Tibial artery (tissue), 4 donors: ENCODE results near the gene POLA1.

Source experiments
- DNase-seq, 2 donors: peaks; one replicate each; pipeline ENCODE4 v3.0.0-alpha.2; 2019
- H3K27ac ChIP-seq, 2 donors: fragments of 200-600 bp; sonication (generic) in 1 of 2; 1 replicate in 1 of 2; 2 replicates in 1 of 2; pipeline ENCODE4 v1.5.1; 2018 to 2019; ENCODE audit warnings: mild to moderate bottlenecking in 1 of 2
- H3K27me3 ChIP-seq, 2 donors: fragments of 200-600 bp; sonication (generic) in 1 of 2; one replicate each; pipeline versions ENCODE4 v1.5.1 to v1.6.0; 2016 to 2019
- H3K36me3 ChIP-seq, 3 donors: fragments of 200-600 bp; sonication (generic) in 2 of 3; one replicate each; pipeline ENCODE4 v1.5.1; 2016 to 2019; ENCODE audit warnings: mild to moderate bottlenecking in 2 of 3
- H3K4me1 ChIP-seq, 4 donors: fragments of 200-600 bp; sonication (generic) in 2 of 4; 1 replicate in 3 of 4; 2 replicates in 1 of 4; pipeline ENCODE4 v1.5.1; 2016 to 2019
- H3K4me3 ChIP-seq, 2 donors: fragments of 200-600 bp; sonication (generic) in 1 of 2; 1 replicate in 1 of 2; 2 replicates in 1 of 2; pipeline ENCODE4 v1.5.1; 2018 to 2019; ENCODE audit warnings: mild to moderate bottlenecking in 2 of 2
- H3K9me3 ChIP-seq, 3 donors: fragments of 200-600 bp; sonication (generic) in 1 of 3; one replicate each; pipeline ENCODE4 v1.5.1; 2016 to 2019
- intact Hi-C: fragments of 100-400 bp; cut with DNase I; formaldehyde crosslinking; loops from one replicate; pipeline ENCODE4 v1.15.0; 2023; ENCODE audit warnings: low total_unique reads
- TF ChIP-seq, protein P1 (sequence below), 2 experiments: fragments of 200-600 bp in 1 of 2; fragments of 450-650 bp in 1 of 2; IDR thresholded peaks; one replicate each; pipeline ENCODE4 v1.5.1; 2017 to 2019; ENCODE audit warnings: antibody characterized with exemption in 2 of 2, mild to moderate bottlenecking in 1 of 2, moderate library complexity in 1 of 2

Gene POLA1

DNA sequence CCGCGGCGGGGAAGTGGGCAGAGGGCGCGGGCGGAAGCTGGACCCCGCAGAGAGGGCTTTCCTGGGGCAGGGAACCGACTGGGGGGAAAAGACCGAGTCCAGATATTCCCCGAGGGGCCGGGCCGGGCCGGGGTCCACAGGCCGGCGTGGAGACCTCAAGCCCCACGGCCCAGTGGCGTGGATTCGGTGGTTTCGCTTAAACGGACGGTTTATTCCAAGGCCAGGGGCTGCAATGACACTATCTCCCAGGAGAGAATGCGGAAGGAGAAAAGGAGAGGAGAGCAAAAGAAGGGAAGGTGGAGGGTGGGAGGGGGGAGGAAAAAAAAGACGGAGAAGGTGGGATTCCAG, 311.3 kb downstream of the POLA1 start:
- H3K4me1 ChIP-seq: peaks cover 0 to 29% (median 19%) of the 10 kb centered on the region in 4 donors
- no peak for DNase-seq
- no peaks in the 10 kb centered on the region for H3K36me3 ChIP-seq
- intact Hi-C loops: no loop called here
- TF ChIP-seq, protein P1, sequence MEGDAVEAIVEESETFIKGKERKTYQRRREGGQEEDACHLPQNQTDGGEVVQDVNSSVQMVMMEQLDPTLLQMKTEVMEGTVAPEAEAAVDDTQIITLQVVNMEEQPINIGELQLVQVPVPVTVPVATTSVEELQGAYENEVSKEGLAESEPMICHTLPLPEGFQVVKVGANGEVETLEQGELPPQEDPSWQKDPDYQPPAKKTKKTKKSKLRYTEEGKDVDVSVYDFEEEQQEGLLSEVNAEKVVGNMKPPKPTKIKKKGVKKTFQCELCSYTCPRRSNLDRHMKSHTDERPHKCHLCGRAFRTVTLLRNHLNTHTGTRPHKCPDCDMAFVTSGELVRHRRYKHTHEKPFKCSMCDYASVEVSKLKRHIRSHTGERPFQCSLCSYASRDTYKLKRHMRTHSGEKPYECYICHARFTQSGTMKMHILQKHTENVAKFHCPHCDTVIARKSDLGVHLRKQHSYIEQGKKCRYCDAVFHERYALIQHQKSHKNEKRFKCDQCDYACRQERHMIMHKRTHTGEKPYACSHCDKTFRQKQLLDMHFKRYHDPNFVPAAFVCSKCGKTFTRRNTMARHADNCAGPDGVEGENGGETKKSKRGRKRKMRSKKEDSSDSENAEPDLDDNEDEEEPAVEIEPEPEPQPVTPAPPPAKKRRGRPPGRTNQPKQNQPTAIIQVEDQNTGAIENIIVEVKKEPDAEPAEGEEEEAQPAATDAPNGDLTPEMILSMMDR (IDR thresholded peaks at IDR 0.05): no peak
- H3K9me3 ChIP-seq: no peaks in the 10 kb centered on the region
- H3K27me3 ChIP-seq: peaks cover 0 to 64% of the 10 kb centered on the region in 2 donors
- no peak overlapping the region for H3K27ac ChIP-seq
- H3K4me3 ChIP-seq: peak overlapping the region; percentile 21 to 39

DNA sequence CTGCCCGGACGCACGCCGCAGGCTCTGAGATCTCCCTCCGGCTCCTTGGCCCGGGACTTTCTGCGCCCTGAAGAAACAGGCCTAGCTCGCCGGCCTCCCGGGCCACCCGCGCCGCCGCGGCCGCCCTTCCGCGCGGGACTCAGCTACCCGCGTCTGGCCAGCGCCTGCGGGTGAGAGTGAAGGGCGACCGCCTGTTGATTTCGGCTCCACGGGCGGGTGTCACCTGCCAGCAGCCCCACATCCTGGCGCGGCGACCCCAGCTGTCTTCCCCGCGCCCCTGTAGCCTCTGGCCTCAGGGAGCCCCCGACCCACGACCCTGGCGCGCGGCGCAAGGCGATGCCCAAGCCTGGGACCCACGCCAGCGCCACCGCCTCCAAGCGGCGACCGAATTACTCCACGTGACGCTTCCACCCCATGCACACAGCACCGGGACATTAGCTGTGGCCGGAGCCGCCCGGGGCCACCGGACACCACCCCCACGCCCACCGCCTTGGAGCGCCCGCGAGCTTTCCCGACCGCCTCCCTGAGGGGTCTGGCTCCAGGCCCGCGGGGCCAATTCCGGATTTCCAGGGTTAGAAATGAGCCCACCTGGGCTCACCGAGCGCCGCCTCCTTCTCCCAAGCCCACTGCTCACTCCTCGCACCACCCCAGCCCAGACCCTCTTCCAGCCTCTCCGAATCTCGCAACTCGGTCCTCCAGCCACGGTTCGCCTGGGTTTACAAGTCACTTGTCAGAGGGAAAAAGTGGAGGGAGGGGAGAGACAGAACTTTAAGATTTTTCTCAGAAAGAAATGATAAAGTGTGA, 311.9 kb downstream of the POLA1 start:
- Histone ChIP-seq H3K36me3 (no peaks in the 10 kb centered on the region), H3K4me3 (peak overlapping the region; percentile 21 to 39), H3K9me3 (no peaks in the 10 kb centered on the region), H3K4me1 (peaks cover 0 to 29% (median 19%) of the 10 kb centered on the region in 4 donors), H3K27ac (no peak overlapping the region), H3K27me3 (peaks cover 0 to 70% of the 10 kb centered on the region in 2 donors)
- intact Hi-C loops: no loop called here
- DNase-seq: no peak
- TF ChIP-seq, protein P1 (IDR thresholded peaks at IDR 0.05): no peak

DNA sequence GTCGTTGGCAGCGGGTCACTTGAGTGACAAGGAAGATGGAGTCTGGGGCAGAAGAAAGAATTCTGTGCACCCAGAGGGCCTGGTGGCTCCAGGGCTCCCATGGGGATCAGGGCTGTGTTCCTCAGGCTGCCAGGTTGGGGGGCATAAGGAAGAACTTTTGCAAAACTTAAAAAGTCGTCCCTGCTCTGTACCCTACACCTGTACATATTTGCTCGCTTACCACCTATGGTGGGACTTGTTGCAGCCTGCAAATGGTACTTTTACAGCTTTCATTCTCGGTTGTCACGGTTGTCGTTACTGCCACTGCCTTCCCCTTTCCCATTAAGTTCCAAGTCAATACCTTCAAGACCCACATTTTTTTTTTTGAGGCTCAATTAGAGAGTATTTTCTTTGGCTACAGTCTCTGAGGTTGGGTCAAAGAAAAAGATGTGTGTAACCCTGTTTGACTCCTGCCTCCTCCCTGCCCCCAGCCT, 312.9 kb downstream of the POLA1 start:
- Histone ChIP-seq H3K9me3 (no peaks in the 10 kb centered on the region), H3K4me1 (peaks cover 0 to 29% (median 19%) of the 10 kb centered on the region in 4 donors), H3K4me3 (no peak overlapping the region), H3K27ac (no peak overlapping the region), H3K27me3 (peaks cover 0 to 81% of the 10 kb centered on the region in 2 donors), H3K36me3 (no peaks in the 10 kb centered on the region)
- DNase-seq: no peak
- TF ChIP-seq, protein P1 (IDR thresholded peaks at IDR 0.05): no peak
- intact Hi-C loops: no loop called here

DNA sequence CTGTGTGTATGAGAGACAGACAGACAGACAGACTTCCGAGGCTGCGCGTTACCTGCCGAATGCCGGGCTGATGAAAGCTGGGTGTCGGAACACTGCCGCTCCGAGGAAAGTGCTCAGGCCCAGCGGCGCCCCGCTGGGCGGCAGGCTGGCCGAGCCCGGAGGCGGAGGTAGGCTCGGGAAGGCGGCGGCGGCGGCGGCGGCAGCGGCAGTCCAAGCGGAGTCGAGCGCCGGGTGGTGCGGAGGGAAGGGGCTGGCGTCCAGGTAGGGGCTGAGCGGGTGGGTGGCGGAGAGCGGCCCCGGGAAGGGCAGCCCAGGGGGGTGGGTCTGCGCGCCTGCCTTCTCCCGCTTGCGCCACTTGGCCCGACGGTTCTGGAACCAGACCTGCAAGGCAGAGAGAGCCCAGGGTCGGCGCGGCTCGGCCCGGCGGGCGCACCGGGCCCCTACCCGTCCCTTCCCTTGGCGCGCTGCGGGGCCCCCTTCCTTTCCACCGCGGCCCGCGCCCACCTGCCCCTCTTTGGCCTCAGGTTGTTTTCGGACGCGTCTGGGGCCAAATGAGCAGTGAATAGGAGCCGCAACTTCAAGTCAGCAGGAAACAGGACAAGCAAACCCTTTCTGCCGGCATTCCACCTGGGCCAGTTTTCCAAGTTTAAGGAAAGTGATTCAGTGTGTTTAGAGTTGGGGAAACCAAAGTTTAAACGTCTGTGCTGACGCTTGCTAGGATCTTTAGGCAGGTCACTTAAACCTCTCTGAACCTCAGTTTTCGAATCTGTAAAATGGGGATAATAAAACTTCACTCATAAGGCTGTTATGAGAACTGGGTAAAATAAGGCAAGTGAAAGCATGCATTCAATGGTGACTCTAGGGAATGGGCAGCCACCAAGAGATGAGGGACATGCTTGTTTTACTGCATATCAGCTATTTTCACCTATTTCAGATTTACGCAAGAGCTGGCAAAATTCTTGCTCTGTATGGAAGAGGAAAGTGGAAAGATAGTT, 313.6 kb downstream of the POLA1 start:
- Histone ChIP-seq H3K27ac (no peak overlapping the region), H3K4me3 (no peak overlapping the region)

DNA sequence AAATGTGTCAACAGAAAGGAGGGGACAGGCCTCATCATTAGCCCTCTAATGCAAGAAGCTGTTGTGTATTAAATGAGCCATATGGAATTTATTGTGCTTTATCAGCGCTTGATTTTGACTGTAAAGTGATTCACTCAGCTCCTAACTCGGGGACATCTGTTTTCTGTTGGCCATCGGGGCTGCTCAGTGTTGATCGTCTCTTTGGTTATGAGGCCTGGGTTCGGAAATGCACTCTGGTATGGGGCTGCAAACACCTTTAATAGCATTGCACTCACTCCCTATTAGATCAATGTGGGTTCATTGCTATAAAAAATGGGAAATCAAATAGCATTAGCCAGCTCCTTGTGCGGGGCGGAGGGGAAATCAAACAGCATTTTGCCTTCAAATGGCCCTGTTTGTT, 315.7 kb downstream of the POLA1 start:
- TF ChIP-seq, protein P1 (IDR thresholded peaks at IDR 0.05): no peak
- intact Hi-C loops: no loop called here
- Histone ChIP-seq H3K9me3 (peaks cover 0 to 6% (median 0%) of the 10 kb centered on the region in 3 donors), H3K4me1 (peaks cover 0 to 38% (median 24%) of the 10 kb centered on the region in 4 donors), H3K27me3 (peaks cover 0 to 87% of the 10 kb centered on the region in 2 donors), H3K27ac (no peak overlapping the region), H3K36me3 (no peaks in the 10 kb centered on the region), H3K4me3 (no peak overlapping the region)
- DNase-seq: no peak

More for the DNA sequence above, 313.6 kb downstream of the POLA1 start:
- no peaks in the 10 kb centered on the region for H3K9me3 ChIP-seq
- TF ChIP-seq, protein P1 (IDR thresholded peaks at IDR 0.05): no peak
- H3K4me1 ChIP-seq: peaks cover 0 to 33% (median 20%) of the 10 kb centered on the region in 4 donors
- DNase-seq: no peak
- intact Hi-C loops: no loop called here
- peaks cover 0 to 84% of the 10 kb centered on the region in 2 donors for H3K27me3 ChIP-seq
- no peaks in the 10 kb centered on the region for H3K36me3 ChIP-seq
